A673 (cell line): ENCODE measurements around the gene AMACR. TPM values are rescaled to one million over a fixed set of nuclear protein-coding genes. Genes with fewer than 3 reads are reported as not detected.

Source experiments
- BruUV-seq: library from RNA; stranded (reverse); fragments of 400-500 nt; replicated peaks from 2 replicates; lab custom pipeline; 2021; lab: Mats Ljungman, UMichigan
- CTCF ChIA-PET: fragments of 300-600 bp; sonication (Branson Sonifier 250); formaldehyde crosslinking; loops from one replicate; lab custom pipeline; 2022; ENCODE audit warnings: antibody characterized with exemption; lab: Charles Lee
- POLR2A ChIA-PET: fragments of 300-600 bp; sonication (Branson Sonifier 250); formaldehyde crosslinking; loops from one replicate; lab custom pipeline; 2022; ENCODE audit warnings: antibody characterized with exemption; ENCODE audit not compliant: low non-redundant PET; lab: Charles Lee
- DNase-seq: peaks from one replicate; pipeline ENCODE4 v3.0.0-alpha.2; 2015; ENCODE audit warnings: low spot score
- H3K27ac ChIP-seq: fragments of 200-600 bp; sonication (generic); 2 replicates; pipeline ENCODE4 v1.5.1; 2016; ENCODE audit warnings: mixed run types, low read depth, mild to moderate bottlenecking, mixed read lengths, antibody characterized with exemption, low read length; ENCODE audit not compliant: poor library complexity, severe bottlenecking
- H3K27me3 ChIP-seq: fragments of 200-600 bp; sonication (generic); replicated peaks from 2 replicates; pipeline ENCODE4 v1.6.1; 2017; ENCODE audit warnings: mixed run types, low read depth, mild to moderate bottlenecking, mixed read lengths, antibody characterized with exemption, low read length; ENCODE audit not compliant: insufficient read depth, poor library complexity
- H3K36me3 ChIP-seq: fragments of 200-600 bp; sonication (generic); 2 replicates; pipeline ENCODE4 v1.6.1; 2016; ENCODE audit warnings: mixed run types, mild to moderate bottlenecking, mixed read lengths, antibody characterized with exemption, low read length; ENCODE audit not compliant: insufficient read depth, poor library complexity, severe bottlenecking
- H3K4me1 ChIP-seq: fragments of 200-600 bp; sonication (generic); 2 replicates; pipeline ENCODE4 v1.6.1; 2017; ENCODE audit warnings: mixed run types, mild to moderate bottlenecking, mixed read lengths, antibody characterized with exemption, low read length; ENCODE audit not compliant: insufficient read depth, poor library complexity, severe bottlenecking
- H3K4me3 ChIP-seq: fragments of 200-600 bp; sonication (generic); 2 replicates; pipeline ENCODE4 v1.5.1; 2016; ENCODE audit warnings: low read depth, mixed run types, mild to moderate bottlenecking, mixed read lengths, low read length; ENCODE audit not compliant: poor library complexity, severe bottlenecking
- H3K9me3 ChIP-seq: fragments of 200-600 bp; sonication (generic); 2 replicates; pipeline ENCODE4 v1.6.1; 2016; ENCODE audit warnings: mixed run types, low read depth, mild to moderate bottlenecking, mixed read lengths, antibody characterized with exemption, low read length; ENCODE audit not compliant: poor library complexity, severe bottlenecking
- CTCF ChIP-seq: fragments of 300-800, 200-600 bp; sonication (generic); conservative IDR thresholded peaks from 2 replicates; pipeline ENCODE4 v1.5.1; 2017; ENCODE audit warnings: low read depth, mild to moderate bottlenecking, antibody characterized with exemption, low read length, moderate library complexity, mixed read lengths
- EZH2 ChIP-seq: fragments of 200-600 bp; sonication (generic); IDR thresholded peaks from 2 replicates; pipeline ENCODE4 v1.6.1; 2017; ENCODE audit warnings: borderline replicate concordance, low read depth, mild to moderate bottlenecking, mixed read lengths, antibody characterized with exemption, low read length; ENCODE audit not compliant: poor library complexity, severe bottlenecking
- intact Hi-C: fragments of 100-400 bp; cut with micrococcal nuclease; formaldehyde crosslinking; loops from one replicate; pipeline ENCODE4 v1.10.0; 2022; ENCODE audit not compliant: unreplicated experiment
- total RNA-seq: library from RNA; stranded (reverse); gene quantifications from 2 replicates; pipeline ENCODE4 v1.2.3, GENCODE V29; 2021

Gene AMACR
- total RNA-seq, 1 experiment from 2014 or later, result 13.9 TPM

GRCh38 chr5:33937017-33937706 is 70.7 kb downstream of the AMACR start:
- TF ChIP-seq CTCF (no peak), EZH2 (no peak)
- no peaks in the 10 kb centered on the region for H3K4me1 ChIP-seq
- no peaks in the 10 kb centered on the region for H3K9me3 ChIP-seq
- H3K27me3 ChIP-seq, result peaks cover 69% of the 10 kb centered on the region
- H3K36me3 ChIP-seq, result no peaks in the 10 kb centered on the region
- ChIA-PET CTCF (no interaction called here), POLR2A (no interaction called here)
- no peak overlapping the region for H3K27ac ChIP-seq
- H3K4me3 ChIP-seq, result no peak overlapping the region
- intact Hi-C loops, result no loop called here
- no peak for DNase-seq
- BruUV-seq, result no TSS peak

GRCh38 chr5:33936381-33937016 is 71.4 kb downstream of the AMACR start, which contains the start of gene RXFP3:
RXFP3 (plus strand) TSS chr5:33936386; CDS start chr5:33936741, 355 bp downstream.
- no peak for TF ChIP-seq CTCF
- TF ChIP-seq EZH2, result no peak
- H3K27me3 ChIP-seq, result peaks cover 62% of the 10 kb centered on the region
- H3K27ac ChIP-seq, result no peak within 1 kb of the TSS
- ChIA-PET POLR2A (no interaction called here), CTCF (interaction anchor here (1.8 to 2.4 kb wide), 3 partner anchors 33 to 501 kb away, joined by 8 to 15 read pairs (median 9); no protein-coding TSS in a partner anchor)
- intact Hi-C loops, result no loop called here
- no peaks in the 10 kb centered on the region for H3K9me3 ChIP-seq
- H3K4me1 ChIP-seq, result no peaks in the 10 kb centered on the region
- no peak for DNase-seq
- no TSS peak for BruUV-seq
- H3K4me3 ChIP-seq, result peak within 1 kb of the TSS; percentile 17
- H3K36me3 ChIP-seq, result no peaks in the 10 kb centered on the region

Other genes with a start within 250 kb of the AMACR start
- 0.76 and 0.84 TPM in 2 replicates for gene ADAMTS12, start 116.1 kb downstream of the AMACR start, total RNA-seq
- not detected in 2 replicates for gene RXFP3, start 71.7 kb downstream of the AMACR start, total RNA-seq
- 0.28 and 0.31 TPM in 2 replicates for gene SLC45A2, start 23.4 kb downstream of the AMACR start, total RNA-seq
- 1.6 TPM in 2 replicates for gene C1QTNF3, start 35.2 kb upstream of the AMACR start, total RNA-seq